ENCODE data around the gene NAXE.

The NAXE gene

GRCh38 chr1:156559086-156559796 lies 32.3 kb upstream of the NAXE start:
- TF ChIP-seq POLR2AphosphoS5 (IDR thresholded peaks at IDR 0.05; ENCODE audit: borderline replicate concordance, low read depth, low read length): no peak
- TF ChIP-seq EZH2 (IDR thresholded peaks at IDR 0.05): no peak
- TF ChIP-seq FOXP2 (optimal IDR thresholded peaks at IDR 0.05; ENCODE audit: control extremely low read depth, extremely low read length, insufficient read depth): no peak
- peaks cover 30% of the 10 kb centered on the region for H3K36me3 ChIP-seq (ENCODE audit: insufficient read depth, low read length)
- no peak for DNase-seq (ENCODE audit: low read depth, low spot score)

GRCh38 chr1:156559797-156560385 lies 31.7 kb upstream of the NAXE start:
- H3K27ac ChIP-seq: no peak overlapping the region
- H3K9ac ChIP-seq (ENCODE audit: insufficient read length): no peak overlapping the region
- no peak for TF ChIP-seq EZH2 (IDR thresholded peaks at IDR 0.05)
- H3K4me3 ChIP-seq: no peak overlapping the region
- no peaks in the 10 kb centered on the region for H3K9me3 ChIP-seq (ENCODE audit: low read depth, low read length)
- no peak for DNase-seq (ENCODE audit: low read depth, low spot score)
- peaks cover 29% of the 10 kb centered on the region for H3K36me3 ChIP-seq (ENCODE audit: insufficient read depth, low read length)

More at GRCh38 chr1:156559086-156559796, 32.3 kb upstream of the NAXE start:
- Histone ChIP-seq H3K27ac (no peak overlapping the region), H3K4me3 (no peak overlapping the region), H3K9me3 (ENCODE audit: low read depth, low read length) (no peaks in the 10 kb centered on the region), H3K9ac (ENCODE audit: insufficient read length) (no peak overlapping the region)

GRCh38 chr1:156560585-156561163 lies 30.9 kb upstream of the NAXE start:
- no peak for DNase-seq (ENCODE audit: low read depth, low spot score)
- H3K9ac ChIP-seq (ENCODE audit: insufficient read length): no peak overlapping the region
- peaks cover 27% of the 10 kb centered on the region for H3K36me3 ChIP-seq (ENCODE audit: insufficient read depth, low read length)
- H3K4me3 ChIP-seq: no peak overlapping the region
- TF ChIP-seq FOXP2 (optimal IDR thresholded peaks at IDR 0.05; ENCODE audit: control extremely low read depth, extremely low read length, insufficient read depth) (no peak), EZH2 (IDR thresholded peaks at IDR 0.05) (no peak), POLR2AphosphoS5 (IDR thresholded peaks at IDR 0.05; ENCODE audit: borderline replicate concordance, low read depth, low read length) (no peak)
- H3K27ac ChIP-seq: no peak overlapping the region
- H3K9me3 ChIP-seq (ENCODE audit: low read depth, low read length): no peaks in the 10 kb centered on the region

GRCh38 chr1:156565519-156565918 lies 26.1 kb upstream of the NAXE start:
- no peak overlapping the region for H3K27ac ChIP-seq
- no peak overlapping the region for H3K4me3 ChIP-seq
- no peak for TF ChIP-seq EZH2 (IDR thresholded peaks at IDR 0.05)
- no peak for TF ChIP-seq POLR2AphosphoS5 (IDR thresholded peaks at IDR 0.05; ENCODE audit: borderline replicate concordance, low read depth, low read length)
- TF ChIP-seq FOXP2 (optimal IDR thresholded peaks at IDR 0.05; ENCODE audit: control extremely low read depth, extremely low read length, insufficient read depth): no peak
- no peak for DNase-seq (ENCODE audit: low read depth, low spot score)
- H3K9me3 ChIP-seq (ENCODE audit: low read depth, low read length): no peaks in the 10 kb centered on the region
- no peak overlapping the region for H3K9ac ChIP-seq (ENCODE audit: insufficient read length)
- H3K36me3 ChIP-seq (ENCODE audit: insufficient read depth, low read length): peaks cover 12% of the 10 kb centered on the region

- DNase-seq (ENCODE audit: low read depth, low spot score): no peak
- Histone ChIP-seq H3K4me3 (no peak overlapping the region), H3K27ac (no peak overlapping the region), H3K9ac (ENCODE audit: insufficient read length) (no peak overlapping the region), H3K36me3 (ENCODE audit: insufficient read depth, low read length) (peaks cover 7% of the 10 kb centered on the region), H3K9me3 (ENCODE audit: low read depth, low read length) (no peaks in the 10 kb centered on the region)
- TF ChIP-seq POLR2AphosphoS5 (IDR thresholded peaks at IDR 0.05; ENCODE audit: borderline replicate concordance, low read depth, low read length) (no peak), EZH2 (IDR thresholded peaks at IDR 0.05) (no peak), FOXP2 (optimal IDR thresholded peaks at IDR 0.05; ENCODE audit: control extremely low read depth, extremely low read length, insufficient read depth) (no peak)
Measured at GRCh38 chr1:156566436-156566835, 25.1 kb upstream of the NAXE start.

- DNase-seq (ENCODE audit: low read depth, low spot score): peak; percentile 34
- Histone ChIP-seq H3K36me3 (ENCODE audit: insufficient read depth, low read length) (peaks cover 7% of the 10 kb centered on the region), H3K9me3 (ENCODE audit: low read depth, low read length) (no peaks in the 10 kb centered on the region), H3K27ac (peak overlapping the region; percentile 81), H3K9ac (ENCODE audit: insufficient read length) (peak overlapping the region; percentile 79), H3K4me3 (peak overlapping the region; percentile 98)
- TF ChIP-seq POLR2AphosphoS5 (IDR thresholded peaks at IDR 0.05; ENCODE audit: borderline replicate concordance, low read depth, low read length) (no peak), EZH2 (IDR thresholded peaks at IDR 0.05) (no peak), FOXP2 (optimal IDR thresholded peaks at IDR 0.05; ENCODE audit: control extremely low read depth, extremely low read length, insufficient read depth) (no peak)
Measured at GRCh38 chr1:156571261-156571852, 20.2 kb upstream of the NAXE start.

- peak within 1 kb of the TSS; percentile 81; the same call in 1 of the 2 replicates for H3K27ac ChIP-seq
- peaks cover 7% of the 10 kb centered on the region for H3K36me3 ChIP-seq (ENCODE audit: insufficient read depth, low read length)
- TF ChIP-seq POLR2AphosphoS5 (IDR thresholded peaks at IDR 0.05; ENCODE audit: borderline replicate concordance, low read depth, low read length): peak; percentile 47; the same call in 1 of the 2 replicates
- no peak for TF ChIP-seq EZH2 (IDR thresholded peaks at IDR 0.05)
- no peak for TF ChIP-seq FOXP2 (optimal IDR thresholded peaks at IDR 0.05; ENCODE audit: control extremely low read depth, extremely low read length, insufficient read depth)
- no peaks in the 10 kb centered on the region for H3K9me3 ChIP-seq (ENCODE audit: low read depth, low read length)
- DNase-seq (ENCODE audit: low read depth, low spot score): no peak
- H3K9ac ChIP-seq (ENCODE audit: insufficient read length): peak within 1 kb of the TSS; percentile 79
- peak within 1 kb of the TSS; percentile 98 for H3K4me3 ChIP-seq
Measured at GRCh38 chr1:156571919-156572662, 19.5 kb upstream of the NAXE start, which contains the start of gene IQGAP3. Gene IQGAP3, minus strand, starts transcription at chr1:156572565. Its CDS starts 36 bp downstream, at chr1:156572529.

- no peak overlapping the region for H3K9ac ChIP-seq (ENCODE audit: insufficient read length)
- peaks cover 7% of the 10 kb centered on the region for H3K36me3 ChIP-seq (ENCODE audit: insufficient read depth, low read length)
- peak overlapping the region; percentile 98 for H3K4me3 ChIP-seq
- H3K9me3 ChIP-seq (ENCODE audit: low read depth, low read length): no peaks in the 10 kb centered on the region
- no peak for TF ChIP-seq FOXP2 (optimal IDR thresholded peaks at IDR 0.05; ENCODE audit: control extremely low read depth, extremely low read length, insufficient read depth)
- no peak for TF ChIP-seq EZH2 (IDR thresholded peaks at IDR 0.05)
- no peak for DNase-seq (ENCODE audit: low read depth, low spot score)
- no peak overlapping the region for H3K27ac ChIP-seq
Measured at GRCh38 chr1:156572663-156573018, 18.9 kb upstream of the NAXE start.

All from SK-N-MC (cell line).